HG03108 (cell line): ENCODE data around the gene ADGRD1.
A peak's percentile ranks its signal among the peaks of the same experiment; 100 is the strongest.

ENCODE experiments used
- ATAC-seq: cut with Tn5 transposase; IDR thresholded peaks from one replicate; pipeline ENCODE4 v1.9.1; 2021; ENCODE audit warnings: moderate library complexity; ENCODE audit not compliant: unreplicated experiment

Gene ADGRD1

GRCh38 chr12:131085816-131086591 is 132.3 kb downstream of the ADGRD1 start:
- no peak for ATAC-seq

GRCh38 chr12:131087302-131087818 is 133.7 kb downstream of the ADGRD1 start:
- no peak for ATAC-seq

- no peak for ATAC-seq
Measured at GRCh38 chr12:131087991-131088700, 134.4 kb downstream of the ADGRD1 start.

- no peak for ATAC-seq
Measured at GRCh38 chr12:131088701-131089530, 135.2 kb downstream of the ADGRD1 start.

- ATAC-seq: no peak
Measured at GRCh38 chr12:131089531-131090273, 136.0 kb downstream of the ADGRD1 start.

- no peak for ATAC-seq
Measured at GRCh38 chr12:131090274-131091210, 136.8 kb downstream of the ADGRD1 start.

- no peak for ATAC-seq
Measured at GRCh38 chr12:131091413-131091975, 137.8 kb downstream of the ADGRD1 start.

GRCh38 chr12:131091976-131092691 is 138.4 kb downstream of the ADGRD1 start:
- no peak for ATAC-seq

GRCh38 chr12:131092901-131093603 is 139.3 kb downstream of the ADGRD1 start:
- peak; percentile 63 for ATAC-seq

- ATAC-seq: no peak
Measured at GRCh38 chr12:131093604-131093955, 139.9 kb downstream of the ADGRD1 start.

GRCh38 chr12:131093971-131094830 is 140.5 kb downstream of the ADGRD1 start:
- ATAC-seq: no peak

GRCh38 chr12:131094831-131095805 is 141.4 kb downstream of the ADGRD1 start:
- ATAC-seq: no peak

GRCh38 chr12:131095826-131096680 is 142.3 kb downstream of the ADGRD1 start:
- ATAC-seq: no peak

- no peak for ATAC-seq
Measured at GRCh38 chr12:131096681-131097181, 143.0 kb downstream of the ADGRD1 start.
